Activated CD8-positive, alpha-beta memory T cell treated with anti-CD3 and anti-CD28 coated beads for 48 hours (primary cell): ENCODE measurements around the gene C9orf50.
"Not testable (repeated sequence)": the region's sequence is repeated elsewhere in the genome, so short reads cannot be mapped to it uniquely, and the experiment has no call there.

Source experiments
- DNase-seq, 3 experiments: peaks; one replicate each; pipeline ENCODE4 v3.0.0-alpha.2; 2020; ENCODE audit warnings: low read depth in 2 of 3, low spot score in 2 of 3

Gene C9orf50

GRCh38 chr9:129620669-129621295, at the start of gene C9orf50:
Gene C9orf50, minus strand, starts transcription at chr9:129621101. Its CDS starts 527 bp downstream, at chr9:129620574.
- DNase-seq, result no peak

GRCh38 chr9:129669946-129670345, 49.0 kb upstream of the C9orf50 start:
- no peak for DNase-seq

GRCh38 chr9:129669141-129669718, 48.3 kb upstream of the C9orf50 start:
- DNase-seq, result no peak

GRCh38 chr9:129667850-129668249, 46.9 kb upstream of the C9orf50 start:
- no peak for DNase-seq

- no peak for DNase-seq
These were observed 46.5 kb upstream of the C9orf50 start for GRCh38 chr9:129667378-129667777.

- DNase-seq, result no peak
These were observed 45.7 kb upstream of the C9orf50 start for GRCh38 chr9:129666575-129666974.

GRCh38 chr9:129665814-129666520, 45.1 kb upstream of the C9orf50 start:
- no peak for DNase-seq

- no peak for DNase-seq
These were observed 44.5 kb upstream of the C9orf50 start, which contains the start of gene PRRX2 for GRCh38 chr9:129665389-129665775. Gene PRRX2, plus strand, starts transcription at chr9:129665647. Its CDS starts 221 bp downstream, at chr9:129665868.

GRCh38 chr9:129664746-129665388, 44.0 kb upstream of the C9orf50 start:
- DNase-seq, result no peak

GRCh38 chr9:129662239-129662638, 41.3 kb upstream of the C9orf50 start:
- DNase-seq, result not testable (repeated sequence)

GRCh38 chr9:129661029-129661428, 40.1 kb upstream of the C9orf50 start:
- DNase-seq, result no peak

GRCh38 chr9:129656795-129657390, 36.0 kb upstream of the C9orf50 start:
- no peak for DNase-seq

GRCh38 chr9:129655696-129656095, 34.8 kb upstream of the C9orf50 start:
- DNase-seq, result no peak

GRCh38 chr9:129655154-129655553, 34.3 kb upstream of the C9orf50 start:
- no peak for DNase-seq

GRCh38 chr9:129654554-129655040, 33.7 kb upstream of the C9orf50 start:
- DNase-seq, result no peak

- DNase-seq, result no peak
These were observed 33.1 kb upstream of the C9orf50 start for GRCh38 chr9:129653823-129654553.

GRCh38 chr9:129650680-129651235, 29.9 kb upstream of the C9orf50 start:
- no peak for DNase-seq

- no peak for DNase-seq
These were observed 29.1 kb upstream of the C9orf50 start for GRCh38 chr9:129649726-129650679.

- no peak for DNase-seq
These were observed 27.8 kb upstream of the C9orf50 start for GRCh38 chr9:129648764-129649115.
